ENCODE data around the gene RBM15.

GRCh38 chr1:110344152-110344551 is 5.0 kb downstream of the RBM15 start:
- TF ChIP-seq EZH2 (IDR thresholded peaks at IDR 0.05), result no peak
- no peak for TF ChIP-seq FOXP2 (optimal IDR thresholded peaks at IDR 0.05; ENCODE audit: control extremely low read depth, extremely low read length, insufficient read depth)
- TF ChIP-seq POLR2AphosphoS5 (IDR thresholded peaks at IDR 0.05; ENCODE audit: borderline replicate concordance, low read depth, low read length), result no peak
